Measurements from ENCODE around the gene POU6F2. TPM values are rescaled to one million over a fixed set of nuclear protein-coding genes. Genes with fewer than 3 reads are reported as not detected.

POU6F2 gene
- total RNA-seq, 1 donor from 2014 or later, result not detected

DNA sequence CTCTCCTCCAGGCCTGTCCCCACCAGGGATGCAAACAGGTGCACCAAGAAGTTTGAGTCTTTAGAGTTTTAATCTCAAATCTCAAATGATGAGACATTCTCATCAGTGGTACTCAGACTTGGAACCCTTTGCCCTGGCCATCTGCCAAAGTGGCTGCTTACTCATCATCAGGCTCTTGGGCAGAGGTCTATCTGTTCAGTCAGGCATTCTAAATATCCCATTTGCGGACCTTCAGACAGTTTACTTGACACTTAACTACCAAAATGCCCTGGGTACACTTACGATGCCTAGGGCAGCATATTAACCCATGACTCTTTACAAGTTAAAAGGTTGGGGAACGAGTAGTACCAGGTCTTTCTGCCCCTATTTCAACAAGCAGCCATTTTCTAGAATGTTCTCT, 527.3 kb downstream of the POU6F2 start:
- no peak for DNase-seq (ENCODE audit: low read depth in 2 of 2)

DNA sequence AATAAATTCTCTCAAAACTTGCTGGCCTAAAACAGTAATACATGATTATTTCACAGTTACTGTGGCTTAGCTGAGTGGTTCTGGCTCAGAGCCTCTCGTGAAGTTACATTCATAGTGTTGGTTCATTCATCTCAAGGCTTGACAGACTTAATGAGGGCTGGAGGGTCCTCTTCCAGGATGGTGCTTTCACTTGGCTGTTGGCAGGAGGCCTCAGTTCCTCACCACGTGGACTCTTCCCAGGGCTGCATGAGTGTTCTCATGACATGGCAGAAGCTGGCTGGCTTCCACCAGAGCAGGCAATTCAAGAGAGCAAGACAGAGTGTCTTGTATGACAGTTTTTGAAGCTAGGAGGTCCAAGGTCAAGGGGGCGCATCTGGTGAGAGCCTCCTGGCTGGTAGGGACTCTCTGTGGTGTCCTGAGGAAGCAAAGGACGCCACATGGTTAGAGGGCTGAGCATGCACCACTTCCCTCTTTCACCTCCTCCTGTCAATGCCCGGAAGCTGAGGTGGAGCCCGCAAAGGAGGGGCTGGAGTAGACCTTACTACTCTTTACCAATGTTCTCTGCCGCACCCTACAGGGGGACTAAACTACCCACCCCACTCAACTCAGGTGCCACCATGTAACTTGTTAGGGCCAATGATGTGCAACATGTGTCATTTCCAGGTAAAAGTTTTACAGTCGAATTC, 530.3 kb downstream of the POU6F2 start:
- no peak for DNase-seq (ENCODE audit: low read depth in 2 of 2)

DNA sequence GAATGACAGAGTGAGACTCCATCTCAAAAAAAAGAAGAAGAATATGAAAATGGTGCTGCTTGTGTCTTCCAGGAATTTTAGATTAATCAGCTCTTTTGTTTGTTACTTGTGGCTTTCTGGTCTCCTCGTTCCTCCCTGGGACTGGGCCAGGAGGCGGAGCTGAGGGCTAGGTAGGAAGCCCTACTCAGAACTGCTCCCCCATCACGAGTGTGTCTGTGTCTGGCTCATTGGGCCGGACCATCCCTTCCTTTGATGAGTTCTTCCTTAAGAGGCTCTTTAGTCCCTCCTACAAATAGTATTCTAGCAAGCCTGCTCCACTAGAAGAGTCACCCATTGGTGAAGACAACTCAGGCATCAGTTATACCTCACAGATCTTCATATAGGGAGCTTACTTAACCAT, 531.7 kb downstream of the POU6F2 start:
- DNase-seq (ENCODE audit: low read depth in 2 of 2), result no peak

DNA sequence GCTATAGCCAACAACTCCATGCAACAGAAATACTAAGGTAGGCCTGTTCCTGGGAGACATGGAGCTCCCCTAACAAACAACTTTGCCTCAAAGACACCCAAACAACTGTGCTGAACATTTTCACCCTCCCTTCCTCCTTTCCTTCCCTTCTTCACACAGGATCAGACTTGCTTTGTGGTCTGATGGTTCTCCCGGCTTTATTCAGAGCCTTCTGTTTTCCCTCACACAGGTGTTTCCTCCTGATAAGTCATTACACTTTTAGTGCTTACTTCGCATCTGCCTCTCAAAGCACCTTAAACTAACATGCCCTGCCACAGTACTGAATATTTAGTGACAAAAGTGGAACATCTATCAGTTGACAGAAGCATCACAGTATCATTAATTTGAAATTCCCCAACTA, 532.2 kb downstream of the POU6F2 start:
- DNase-seq (ENCODE audit: low read depth in 2 of 2), result peak in 1 of 2 donors; percentile 18

DNA sequence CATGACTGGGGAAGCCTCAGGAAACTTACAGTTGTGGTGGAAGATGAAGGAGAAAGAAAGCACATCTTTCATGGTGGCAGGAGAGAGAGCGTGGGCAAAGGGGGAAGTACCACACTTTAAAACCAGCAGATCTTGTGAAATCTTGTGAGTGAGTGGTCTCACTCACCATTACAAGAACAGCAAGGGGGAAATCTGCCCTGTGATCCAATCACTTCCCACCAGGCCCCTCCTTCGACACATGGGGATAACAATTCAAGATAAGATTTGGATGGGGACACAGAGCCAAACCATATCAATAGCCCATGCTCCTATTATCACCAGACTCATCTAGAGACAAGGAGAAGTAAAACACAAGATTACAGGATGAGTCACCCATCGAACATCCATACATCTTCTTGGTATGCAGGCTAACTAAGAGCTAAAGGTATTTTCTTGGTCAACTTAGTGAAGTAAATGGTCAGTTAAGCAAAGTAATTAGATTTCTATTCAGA, 533.2 kb downstream of the POU6F2 start:
- DNase-seq (ENCODE audit: low read depth in 2 of 2), result no peak

DNA sequence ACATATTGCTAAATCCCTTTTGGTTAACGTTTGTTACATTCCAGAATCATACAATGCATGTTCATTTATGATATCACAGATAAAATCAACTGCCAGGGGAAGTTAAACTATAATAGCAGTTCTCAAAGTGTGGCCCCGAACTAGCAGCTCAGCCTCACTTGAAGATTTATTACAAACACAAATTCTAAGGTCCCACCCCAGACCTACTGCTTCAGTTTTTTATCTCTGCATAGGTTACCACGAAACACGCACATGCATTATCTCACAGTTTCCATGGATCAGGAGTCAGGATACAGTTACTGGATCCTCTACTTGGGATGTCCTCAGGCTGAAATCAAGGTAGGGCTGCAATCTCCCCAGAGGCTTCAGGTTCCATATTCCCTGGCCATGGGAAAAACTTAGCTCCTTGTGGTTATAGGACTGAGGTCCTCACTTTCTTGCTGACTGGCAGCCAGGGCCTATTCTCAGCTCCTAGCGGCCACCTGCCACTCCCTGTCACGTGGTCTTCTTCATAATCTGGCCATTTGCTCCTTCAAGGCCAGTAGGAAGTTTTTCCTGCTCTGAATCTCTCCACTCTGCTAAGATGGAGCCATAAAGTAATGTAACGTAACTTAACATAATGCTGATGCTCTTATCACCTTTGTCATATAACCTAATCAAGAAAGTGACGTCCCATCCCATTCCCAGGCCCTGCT, 538.0 kb downstream of the POU6F2 start:
- no peak for DNase-seq (ENCODE audit: low read depth in 2 of 2)

DNA sequence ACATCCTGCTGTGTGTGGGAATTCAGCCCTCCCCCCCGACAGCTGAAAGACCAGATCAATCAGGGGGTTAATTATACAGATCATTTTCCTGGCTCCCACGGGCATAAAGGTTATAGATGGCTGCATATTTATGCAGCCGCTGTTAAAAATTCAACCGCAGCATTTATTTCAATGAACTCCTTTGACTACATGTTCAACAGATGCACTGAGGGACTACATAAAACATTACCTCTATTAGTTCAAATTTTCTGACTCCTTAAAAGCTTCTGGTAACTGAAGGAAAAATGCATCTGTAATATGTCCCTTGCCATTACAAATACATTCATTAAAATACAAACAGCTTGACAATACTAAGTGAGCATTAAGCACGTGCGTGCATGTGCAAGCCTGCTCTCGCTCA, 538.8 kb downstream of the POU6F2 start:
- DNase-seq (ENCODE audit: low read depth in 2 of 2), result no peak

DNA sequence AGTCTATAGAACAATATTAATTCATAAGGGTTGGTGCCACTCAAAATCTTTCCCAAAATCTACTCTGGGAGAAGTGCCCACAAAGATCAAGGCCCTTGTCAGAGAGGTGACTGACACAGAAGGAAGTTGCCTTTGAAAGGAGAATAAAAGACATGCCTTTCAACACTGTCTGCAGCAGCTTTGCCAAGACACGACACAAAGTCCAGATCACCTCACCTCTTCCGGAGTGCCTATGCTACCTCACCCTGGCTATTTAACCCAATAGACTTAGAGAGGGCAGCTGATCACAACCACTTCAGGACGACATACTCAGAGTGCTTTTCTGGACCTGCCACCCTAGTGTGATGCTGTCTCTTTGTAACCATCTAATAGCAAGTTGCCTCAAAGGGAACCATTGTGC, 539.5 kb downstream of the POU6F2 start:
- no peak for DNase-seq (ENCODE audit: low read depth in 2 of 2)

Other genes with a start within 250 kb of the POU6F2 start
- gene VPS41, start 68.7 kb upstream of the POU6F2 start, total RNA-seq, result 30.9 and 38.8 TPM in 2 replicates